ENCODE data around the gene COL9A3. TPM values are rescaled to one million over a fixed set of nuclear protein-coding genes. Genes with fewer than 3 reads are reported as not detected.

Gene COL9A3
- total RNA-seq, 5 donors from 2014 or later (not counting 1 experiment from before 2014, with no cell fraction given) = 0.51 to 2.1 (median 0.75) TPM; not detected in 1

GRCh38 chr20:62888406-62888805, 71.6 kb downstream of the COL9A3 start:
- DNase-seq (no peak), ATAC-seq (replicated peaks in 1 of 4) (no peak)
- CTCF ChIA-PET = no interaction called here
- Histone ChIP-seq H3K27ac (ENCODE audit: low read length) (no peak overlapping the region), H3K4me1 (ENCODE audit: control insufficient read depth in 1 of 2, extremely low read depth in 1 of 2, insufficient read depth in 2 of 2, low read length in 2 of 2) (peaks cover 18 to 31% of the 10 kb centered on the region in 2 experiments), H3K4me3 (ENCODE audit: control insufficient read depth in 1 of 2, extremely low read depth in 1 of 2, low read length in 1 of 2) (no peak overlapping the region), H3K36me3 (ENCODE audit: control insufficient read depth in 2 of 2, extremely low read depth in 1 of 2, insufficient read depth in 1 of 2, low read length in 1 of 2) (peaks cover 38 to 74% of the 10 kb centered on the region in 2 donors), H3K9me3 (no peaks in the 10 kb centered on the region), H3K27me3 (replicated peaks in 1 of 2; ENCODE audit: control insufficient read depth in 2 of 2, extremely low read depth in 1 of 2, insufficient read depth in 2 of 2, low read length in 1 of 2) (no peaks in the 10 kb centered on the region)
- POLR2A ChIA-PET = no interaction called here
- no peak overlapping the region for H3K4me3 Mint-ChIP-seq
- H3K4me1 Mint-ChIP-seq = peaks cover 7 to 49% (median 27%) of the 10 kb centered on the region in 3 donors
- no peak overlapping the region for H3K27ac Mint-ChIP-seq
- H3K36me3 Mint-ChIP-seq = peaks cover 50% of the 10 kb centered on the region
- WGBS (ENCODE audit: insufficient coverage) = 96% methylated on average over 11 of the region's 16 CpGs
- no peaks in the 10 kb centered on the region for H3K9me3 Mint-ChIP-seq
- H3K27me3 Mint-ChIP-seq = no peaks in the 10 kb centered on the region

DNA sequence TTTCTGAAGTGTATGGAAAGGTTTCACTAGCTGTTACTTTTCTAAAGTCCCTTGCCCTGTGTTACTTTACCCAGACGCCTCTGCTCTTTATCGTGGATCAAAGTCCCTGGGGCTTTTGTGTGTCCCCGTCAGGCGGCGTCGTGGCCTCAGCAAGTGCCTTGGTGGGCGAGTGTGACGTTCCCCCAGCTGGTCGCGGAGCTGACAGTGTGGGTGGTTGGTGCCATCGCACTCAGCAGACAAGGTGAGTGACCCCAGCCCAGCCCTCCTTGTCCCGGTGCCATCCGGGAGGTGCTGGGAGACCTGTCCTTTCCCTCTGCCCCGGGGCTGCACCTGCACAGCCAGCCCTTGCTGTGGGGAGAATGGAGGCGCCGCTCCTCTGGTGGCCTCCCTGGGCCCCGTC, 72.1 kb downstream of the COL9A3 start:
- H3K36me3 Mint-ChIP-seq = peaks cover 54% of the 10 kb centered on the region
- CTCF ChIA-PET = no interaction called here
- peaks cover 18 to 35% of the 10 kb centered on the region in 2 experiments for H3K4me1 ChIP-seq (ENCODE audit: control insufficient read depth in 1 of 2, extremely low read depth in 1 of 2, insufficient read depth in 2 of 2, low read length in 2 of 2)

GRCh38 chr20:62889411-62889810, 72.6 kb downstream of the COL9A3 start:
- DNase-seq = no peak
- 97% methylated on average over 8 of the region's 8 CpGs for WGBS (ENCODE audit: insufficient coverage)
- peaks cover 41 to 84% of the 10 kb centered on the region in 2 donors for H3K36me3 ChIP-seq (ENCODE audit: control insufficient read depth in 2 of 2, extremely low read depth in 1 of 2, insufficient read depth in 1 of 2, low read length in 1 of 2)
- Mint-ChIP-seq H3K36me3 (peaks cover 58% of the 10 kb centered on the region), H3K27me3 (no peaks in the 10 kb centered on the region), H3K4me1 (peaks cover 7 to 51% (median 27%) of the 10 kb centered on the region in 3 donors), H3K27ac (no peak overlapping the region), H3K4me3 (no peak overlapping the region), H3K9me3 (no peaks in the 10 kb centered on the region)
- peaks cover 18 to 35% of the 10 kb centered on the region in 2 experiments for H3K4me1 ChIP-seq (ENCODE audit: control insufficient read depth in 1 of 2, extremely low read depth in 1 of 2, insufficient read depth in 2 of 2, low read length in 2 of 2)
- ChIA-PET CTCF (no interaction called here), POLR2A (interaction anchor here in 1 of 2 donors (1.0 kb wide), 1 partner anchor 12 kb away, joined by 3 read pairs; no protein-coding TSS in a partner anchor)
- H3K27me3 ChIP-seq (replicated peaks in 1 of 2; ENCODE audit: control insufficient read depth in 2 of 2, extremely low read depth in 1 of 2, insufficient read depth in 2 of 2, low read length in 1 of 2) = no peaks in the 10 kb centered on the region
- no peak overlapping the region for H3K27ac ChIP-seq (ENCODE audit: low read length)
- H3K9me3 ChIP-seq = no peaks in the 10 kb centered on the region
- ATAC-seq (replicated peaks in 1 of 4) = no peak
- H3K4me3 ChIP-seq (ENCODE audit: control insufficient read depth in 1 of 2, extremely low read depth in 1 of 2, low read length in 1 of 2) = no peak overlapping the region

More for the DNA sequence above, 72.1 kb downstream of the COL9A3 start:
- no peaks in the 10 kb centered on the region for H3K9me3 ChIP-seq
- no peak for DNase-seq
- no peak overlapping the region for H3K27ac Mint-ChIP-seq
- ATAC-seq (replicated peaks in 1 of 4) = no peak
- no peaks in the 10 kb centered on the region for H3K27me3 ChIP-seq (replicated peaks in 1 of 2; ENCODE audit: control insufficient read depth in 2 of 2, extremely low read depth in 1 of 2, insufficient read depth in 2 of 2, low read length in 1 of 2)
- no peaks in the 10 kb centered on the region for H3K27me3 Mint-ChIP-seq
- WGBS (ENCODE audit: insufficient coverage) = 93% methylated on average over 17 of the region's 17 CpGs
- peaks cover 41 to 79% of the 10 kb centered on the region in 2 donors for H3K36me3 ChIP-seq (ENCODE audit: control insufficient read depth in 2 of 2, extremely low read depth in 1 of 2, insufficient read depth in 1 of 2, low read length in 1 of 2)
- no peak overlapping the region for H3K27ac ChIP-seq (ENCODE audit: low read length)
- H3K9me3 Mint-ChIP-seq = no peaks in the 10 kb centered on the region
- POLR2A ChIA-PET = no interaction called here
- peaks cover 7 to 51% (median 27%) of the 10 kb centered on the region in 3 donors for H3K4me1 Mint-ChIP-seq
- no peak overlapping the region for H3K4me3 ChIP-seq (ENCODE audit: control insufficient read depth in 1 of 2, extremely low read depth in 1 of 2, low read length in 1 of 2)
- no peak overlapping the region for H3K4me3 Mint-ChIP-seq

DNA sequence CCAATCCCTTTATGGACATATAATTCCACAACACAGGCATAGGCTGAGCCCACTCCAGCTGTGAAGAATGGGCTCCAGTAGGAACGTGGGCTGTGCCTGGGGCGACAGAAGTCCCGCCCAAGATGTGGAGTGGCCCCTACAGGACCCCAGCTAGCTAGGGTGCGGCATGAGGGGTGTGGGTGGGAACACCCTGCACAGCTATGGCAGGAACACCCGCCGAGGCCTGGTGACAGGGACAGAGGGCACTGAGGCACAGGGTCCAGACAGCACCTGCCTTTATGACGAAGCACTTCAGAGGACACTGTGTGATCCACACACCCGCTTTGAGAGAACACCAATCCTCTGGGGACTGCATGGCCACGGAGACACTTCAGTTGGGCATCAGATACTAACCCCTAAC, 73.0 kb downstream of the COL9A3 start:
- no peaks in the 10 kb centered on the region for H3K9me3 Mint-ChIP-seq
- H3K27ac Mint-ChIP-seq = peak overlapping the region in 1 of 2 donors; percentile 87
- ChIA-PET POLR2A (interaction anchor here (1.0 to 1.2 kb wide), 2 partner anchors 12 to 13 kb away, joined by 3 read pairs; no protein-coding TSS in a partner anchor), CTCF (interaction anchor here in 1 of 2 donors (0.6 kb wide), 1 partner anchor 11 kb away, joined by 3 read pairs; no protein-coding TSS in a partner anchor)
- no peaks in the 10 kb centered on the region for H3K27me3 ChIP-seq (replicated peaks in 1 of 2; ENCODE audit: control insufficient read depth in 2 of 2, extremely low read depth in 1 of 2, insufficient read depth in 2 of 2, low read length in 1 of 2)
- H3K4me3 ChIP-seq (ENCODE audit: control insufficient read depth in 1 of 2, extremely low read depth in 1 of 2, low read length in 1 of 2) = no peak overlapping the region
- H3K27me3 Mint-ChIP-seq = no peaks in the 10 kb centered on the region
- ATAC-seq (replicated peaks in 1 of 4) = no peak
- peaks cover 60% of the 10 kb centered on the region for H3K36me3 Mint-ChIP-seq
- peaks cover 7 to 51% (median 27%) of the 10 kb centered on the region in 3 donors for H3K4me1 Mint-ChIP-seq
- H3K4me1 ChIP-seq (ENCODE audit: control insufficient read depth in 1 of 2, extremely low read depth in 1 of 2, insufficient read depth in 2 of 2, low read length in 2 of 2) = peaks cover 18 to 35% of the 10 kb centered on the region in 2 experiments
- H3K27ac ChIP-seq (ENCODE audit: low read length) = peak overlapping the region; percentile 53
- WGBS (ENCODE audit: insufficient coverage) = 99% methylated on average over 8 of the region's 9 CpGs
- DNase-seq = no peak
- peaks cover 41 to 88% of the 10 kb centered on the region in 2 donors for H3K36me3 ChIP-seq (ENCODE audit: control insufficient read depth in 2 of 2, extremely low read depth in 1 of 2, insufficient read depth in 1 of 2, low read length in 1 of 2)
- no peaks in the 10 kb centered on the region for H3K9me3 ChIP-seq
- no peak overlapping the region for H3K4me3 Mint-ChIP-seq

GRCh38 chr20:62890444-62890843, 73.6 kb downstream of the COL9A3 start:
- no peaks in the 10 kb centered on the region for H3K27me3 ChIP-seq (replicated peaks in 1 of 2; ENCODE audit: control insufficient read depth in 2 of 2, extremely low read depth in 1 of 2, insufficient read depth in 2 of 2, low read length in 1 of 2)
- Mint-ChIP-seq H3K27ac (peak overlapping the region in 1 of 2 donors; percentile 87), H3K36me3 (peaks cover 65% of the 10 kb centered on the region), H3K4me1 (peaks cover 7 to 51% (median 27%) of the 10 kb centered on the region in 3 donors), H3K9me3 (no peaks in the 10 kb centered on the region), H3K27me3 (no peaks in the 10 kb centered on the region), H3K4me3 (peak overlapping the region in 1 of 3 donors; percentile 72)
- CTCF ChIA-PET = interaction anchor here (0.6 to 1.9 kb wide), 4 partner anchors 9 to 28 kb away, joined by 3 to 6 read pairs (median 4); no protein-coding TSS in a partner anchor
- H3K4me3 ChIP-seq (ENCODE audit: control insufficient read depth in 1 of 2, extremely low read depth in 1 of 2, low read length in 1 of 2) = no peak overlapping the region
- DNase-seq = no peak
- POLR2A ChIA-PET = interaction anchor here (1.0 to 1.2 kb wide), 2 partner anchors 11 to 12 kb away, joined by 3 read pairs; no protein-coding TSS in a partner anchor
- H3K9me3 ChIP-seq = no peaks in the 10 kb centered on the region
- H3K36me3 ChIP-seq (ENCODE audit: control insufficient read depth in 2 of 2, extremely low read depth in 1 of 2, insufficient read depth in 1 of 2, low read length in 1 of 2) = peaks cover 38 to 92% of the 10 kb centered on the region in 2 donors
- WGBS (ENCODE audit: insufficient coverage) = 83% methylated on average over 4 of the region's 7 CpGs
- peak overlapping the region; percentile 53 for H3K27ac ChIP-seq (ENCODE audit: low read length)
- no peak for ATAC-seq (replicated peaks in 1 of 4)
- peaks cover 18 to 35% of the 10 kb centered on the region in 2 experiments for H3K4me1 ChIP-seq (ENCODE audit: control insufficient read depth in 1 of 2, extremely low read depth in 1 of 2, insufficient read depth in 2 of 2, low read length in 2 of 2)

Other genes starting within 250 kb of the COL9A3 start
- 1 to 10 TPM in 4 of 5 donors, under 1 TPM in 1; 0.98 to 7.2 (median 5.4) TPM for gene SLCO4A1, start 174.5 kb upstream of the COL9A3 start, total RNA-seq
- under 1 TPM in 3 of 5 donors, not detected in 2; 0.33 to 0.63 (median 0.53) TPM for gene NTSR1, start 108.2 kb upstream of the COL9A3 start, total RNA-seq
- gene MRGBP, start 20.6 kb upstream of the COL9A3 start, total RNA-seq = 10 to 100 TPM in 3 of 5 donors, 1 to 10 TPM in 2; 8.6 to 13.9 (median 12.8) TPM
- 10 to 100 TPM; 46.5 to 91.1 (median 83.0) TPM for gene OGFR, start 12.2 kb upstream of the COL9A3 start, total RNA-seq
- 10 to 100 TPM in 2 of 5 donors, 1 to 10 TPM in 3; 5.0 to 12.7 (median 8.5) TPM for gene TCFL5, start 44.8 kb downstream of the COL9A3 start, total RNA-seq
- 100 to 1,000 TPM in 3 of 5 donors, 10 to 100 TPM in 2; 70.5 to 116 (median 113) TPM for gene DIDO1, start 109.5 kb downstream of the COL9A3 start, total RNA-seq
- 10 to 100 TPM; 33.1 to 43.4 (median 41.2) TPM for gene GID8, start 121.1 kb downstream of the COL9A3 start, total RNA-seq
- gene SLC17A9, start 135.7 kb downstream of the COL9A3 start, total RNA-seq = 1 to 10 TPM; 5.3 to 8.8 (median 8.3) TPM
- gene BHLHE23, start 189.9 kb downstream of the COL9A3 start, total RNA-seq = not detected